Omental fat pad (tissue), 4 donors: ENCODE data around the gene HMX2. TPM values are rescaled to one million over a fixed set of nuclear protein-coding genes. Genes with fewer than 3 reads are reported as not detected.

ENCODE experiments used
- ATAC-seq: fragments of 150-250 bp; one replicate; pipeline ENCODE4 v1.9.1; 2016; ENCODE audit warnings: mild to moderate bottlenecking, moderate library complexity; ENCODE audit not compliant: low FRiP score
- DNase-seq: peaks from one replicate; pipeline ENCODE4 v3.0.0-alpha.2; 2019; ENCODE audit warnings: low spot score
- total RNA-seq, 4 donors: library from RNA; depleted of rRNA; stranded (reverse); fragments of >200 nt; gene quantifications; one replicate each; pipeline ENCODE4 v1.1.0, GENCODE V29; 2016
- TF ChIP-seq, protein P1 (sequence below), 3 donors: fragments of 450-650 bp; IDR thresholded peaks; one replicate each; pipeline ENCODE4 v1.5.1; 2016 to 2017; ENCODE audit warnings: antibody characterized with exemption in 3 of 3, mild to moderate bottlenecking in 3 of 3, moderate library complexity in 2 of 3

The HMX2 gene, protein sequence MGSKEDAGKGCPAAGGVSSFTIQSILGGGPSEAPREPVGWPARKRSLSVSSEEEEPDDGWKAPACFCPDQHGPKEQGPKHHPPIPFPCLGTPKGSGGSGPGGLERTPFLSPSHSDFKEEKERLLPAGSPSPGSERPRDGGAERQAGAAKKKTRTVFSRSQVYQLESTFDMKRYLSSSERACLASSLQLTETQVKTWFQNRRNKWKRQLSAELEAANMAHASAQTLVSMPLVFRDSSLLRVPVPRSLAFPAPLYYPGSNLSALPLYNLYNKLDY
- total RNA-seq = not detected

DNA sequence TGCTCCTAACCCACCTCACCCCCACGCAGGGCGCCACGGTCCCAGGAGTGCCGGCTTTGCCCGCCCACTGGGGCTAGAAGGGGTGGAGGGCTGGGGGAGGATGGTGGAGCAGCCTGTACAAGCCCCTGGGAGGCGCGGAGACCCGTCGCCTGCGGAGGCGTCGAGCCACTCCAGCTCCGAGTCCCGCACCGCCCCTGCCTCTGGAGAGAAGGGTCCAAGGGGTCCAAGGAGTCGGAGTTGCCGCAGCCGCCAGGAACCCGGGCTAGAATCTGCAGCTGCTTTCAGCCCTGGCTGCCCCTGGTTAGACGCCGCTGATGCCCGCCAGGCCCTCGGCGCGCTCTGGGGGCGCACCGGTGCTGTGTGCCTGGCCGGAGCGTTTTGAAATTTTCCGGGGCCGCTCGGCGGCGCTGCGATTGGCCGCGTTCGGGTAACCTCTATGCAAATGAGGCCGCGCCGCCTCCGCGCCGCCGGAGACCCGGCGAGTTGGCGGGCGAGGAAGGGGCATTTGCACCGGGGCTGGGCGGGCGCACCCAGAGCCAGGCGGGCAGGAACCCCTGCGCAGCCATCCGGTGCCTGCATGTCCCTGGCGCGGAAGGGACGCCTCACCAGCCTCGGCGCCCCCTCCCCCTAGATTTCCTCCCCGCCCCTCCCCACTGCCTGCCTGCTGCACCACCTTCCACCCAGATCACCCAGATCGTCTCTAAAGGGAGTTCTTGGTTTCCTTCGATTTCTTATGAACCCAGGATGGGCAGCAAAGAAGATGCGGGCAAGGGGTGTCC is at the start of gene HMX2:
TSS of gene HMX2 (plus strand) at position 502 of the 779 bp plus-strand sequence. CDS start at position 745, 243 bp downstream.
- ATAC-seq = no peak
- TF ChIP-seq, protein P1, sequence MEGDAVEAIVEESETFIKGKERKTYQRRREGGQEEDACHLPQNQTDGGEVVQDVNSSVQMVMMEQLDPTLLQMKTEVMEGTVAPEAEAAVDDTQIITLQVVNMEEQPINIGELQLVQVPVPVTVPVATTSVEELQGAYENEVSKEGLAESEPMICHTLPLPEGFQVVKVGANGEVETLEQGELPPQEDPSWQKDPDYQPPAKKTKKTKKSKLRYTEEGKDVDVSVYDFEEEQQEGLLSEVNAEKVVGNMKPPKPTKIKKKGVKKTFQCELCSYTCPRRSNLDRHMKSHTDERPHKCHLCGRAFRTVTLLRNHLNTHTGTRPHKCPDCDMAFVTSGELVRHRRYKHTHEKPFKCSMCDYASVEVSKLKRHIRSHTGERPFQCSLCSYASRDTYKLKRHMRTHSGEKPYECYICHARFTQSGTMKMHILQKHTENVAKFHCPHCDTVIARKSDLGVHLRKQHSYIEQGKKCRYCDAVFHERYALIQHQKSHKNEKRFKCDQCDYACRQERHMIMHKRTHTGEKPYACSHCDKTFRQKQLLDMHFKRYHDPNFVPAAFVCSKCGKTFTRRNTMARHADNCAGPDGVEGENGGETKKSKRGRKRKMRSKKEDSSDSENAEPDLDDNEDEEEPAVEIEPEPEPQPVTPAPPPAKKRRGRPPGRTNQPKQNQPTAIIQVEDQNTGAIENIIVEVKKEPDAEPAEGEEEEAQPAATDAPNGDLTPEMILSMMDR (IDR thresholded peaks at IDR 0.05) = no peak

DNA sequence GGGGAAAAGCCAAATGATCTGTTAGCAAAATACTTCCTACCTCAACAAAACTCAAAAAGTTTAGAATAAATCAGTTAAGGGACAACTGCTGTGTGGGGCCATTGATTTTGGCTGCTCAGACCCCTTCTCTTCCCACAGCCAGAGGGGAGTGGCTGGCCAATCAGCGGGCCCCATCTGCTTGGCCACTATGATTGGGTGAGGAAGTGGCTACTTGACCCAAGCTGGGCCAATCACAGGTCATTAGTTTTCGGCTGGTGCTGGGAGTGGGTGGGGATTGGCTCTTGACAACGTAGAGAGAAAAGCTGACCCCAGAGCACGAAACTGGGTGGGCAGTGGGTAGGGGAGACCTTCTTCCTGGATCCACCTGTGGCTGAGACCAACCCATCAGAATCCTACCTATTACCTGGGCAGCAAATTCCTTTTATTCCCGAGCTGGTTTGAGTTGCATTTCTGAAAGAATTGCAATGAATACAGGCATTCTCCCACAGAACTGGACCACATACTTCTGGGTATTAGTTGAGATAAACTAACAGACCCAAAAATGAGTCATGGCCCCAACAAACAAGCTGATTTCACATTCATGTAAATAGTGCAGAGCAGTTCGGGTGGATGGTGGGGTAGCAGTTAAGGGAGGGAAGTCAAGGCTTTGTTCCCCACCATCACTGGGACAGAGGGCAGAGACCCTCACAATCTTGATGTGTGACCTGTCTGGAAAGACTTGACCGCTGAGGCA is 47.7 kb upstream of the HMX2 start:
- DNase-seq (no peak), ATAC-seq (no peak)
- TF ChIP-seq, protein P1 (IDR thresholded peaks at IDR 0.05) = no peak

More for the DNA sequence above, at the start of gene HMX2:
- DNase-seq = no peak

DNA sequence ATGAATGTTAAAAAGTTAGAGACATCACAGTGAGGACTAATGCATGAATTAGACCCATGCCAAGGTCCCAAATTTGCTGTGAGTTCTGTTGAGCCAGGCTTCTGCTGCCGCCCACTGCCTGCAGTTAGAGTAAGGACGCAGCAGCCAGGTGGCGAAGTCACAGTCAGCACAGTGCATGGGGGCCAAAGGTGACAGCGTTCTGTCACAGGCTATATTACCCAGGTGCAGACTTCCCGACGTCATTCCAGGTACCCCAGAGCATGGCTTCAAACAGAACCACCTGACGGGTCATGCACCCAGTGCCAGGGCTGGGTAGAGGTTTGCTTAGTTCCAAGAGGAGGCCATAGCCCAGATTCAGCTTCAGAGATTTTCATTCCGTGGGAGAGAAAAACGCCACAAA is 46.1 kb upstream of the HMX2 start:
- DNase-seq = no peak
- TF ChIP-seq, protein P1 (IDR thresholded peaks at IDR 0.05) = no peak

DNA sequence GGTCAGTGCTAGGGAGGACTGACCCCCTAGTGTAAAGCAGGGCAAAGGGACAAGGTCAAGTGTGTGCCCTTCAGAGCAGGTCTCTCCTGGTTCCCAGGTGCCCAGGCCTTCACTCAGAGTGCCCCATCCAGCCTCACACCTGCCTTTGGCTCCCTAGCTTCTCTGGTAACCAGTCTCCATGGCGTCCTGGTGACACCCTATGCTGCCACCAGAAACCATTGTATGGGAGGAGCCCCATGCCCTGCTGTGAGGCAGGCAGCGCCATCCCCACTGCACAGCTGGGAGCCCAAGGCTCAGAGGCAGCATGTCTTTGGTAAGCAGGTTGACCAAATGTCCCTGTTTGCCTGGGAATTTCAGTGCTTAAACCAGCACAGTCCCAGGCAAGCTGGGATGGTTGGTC is 45.3 kb upstream of the HMX2 start:
- no peak for DNase-seq
- TF ChIP-seq, protein P1 (IDR thresholded peaks at IDR 0.05) = no peak
- ATAC-seq = no peak

More for the DNA sequence above, 46.1 kb upstream of the HMX2 start:
- no peak for ATAC-seq

DNA sequence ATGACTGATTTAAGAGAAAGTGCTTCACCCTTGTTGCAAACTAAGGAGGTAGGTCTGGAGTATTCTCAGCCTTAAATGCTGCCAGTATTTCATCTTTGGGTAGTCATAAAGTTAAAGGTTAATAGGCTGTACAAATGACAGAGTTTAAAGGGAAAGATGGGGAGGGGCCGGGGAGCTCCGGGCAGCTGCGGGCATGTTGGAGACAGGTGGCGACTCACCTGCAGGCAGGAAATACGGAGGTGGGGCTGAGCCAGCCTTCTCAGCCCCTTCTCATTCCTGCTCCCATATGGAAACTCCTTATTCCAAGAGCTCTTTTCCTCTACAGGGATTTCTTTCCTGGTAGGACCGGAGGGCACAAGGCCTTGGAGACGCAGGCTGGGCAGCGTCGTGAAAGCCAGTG is 44.0 kb upstream of the HMX2 start:
- TF ChIP-seq, protein P1 (IDR thresholded peaks at IDR 0.05) = no peak
- DNase-seq (no peak), ATAC-seq (no peak)

DNA sequence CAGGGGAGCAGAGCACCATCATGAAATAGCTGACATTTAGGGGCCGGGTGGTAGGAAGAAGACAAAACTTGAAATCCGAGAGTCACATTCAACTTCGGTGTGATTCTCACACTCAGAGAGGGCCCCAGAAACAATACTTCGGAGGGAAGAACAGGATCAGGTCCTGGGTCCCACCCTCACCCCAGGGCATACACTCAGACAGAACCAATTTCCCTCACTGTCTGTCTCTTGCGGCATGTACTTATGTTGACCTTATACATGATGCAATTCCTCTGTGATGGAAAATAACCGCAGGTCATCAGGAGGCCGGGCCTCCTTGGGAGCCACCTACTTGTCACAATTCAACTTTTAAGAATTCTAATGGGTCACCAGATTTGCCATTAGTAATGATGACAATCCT is 38.5 kb upstream of the HMX2 start:
- TF ChIP-seq, protein P1 (IDR thresholded peaks at IDR 0.05) = no peak
- DNase-seq (no peak), ATAC-seq (no peak)
